M059J (cell line): ENCODE results near the gene CACNB3. TPM values are rescaled to one million over a fixed set of nuclear protein-coding genes. Genes with fewer than 3 reads are reported as not detected.

ENCODE experiments used
- DNase-seq: peaks from one replicate; pipeline ENCODE4 v3.0.0-alpha.2; 2012; ENCODE audit warnings: low read depth
- total RNA-seq: library from RNA; depleted of rRNA; stranded (reverse); fragments of >200 nt; shearing (Covaris generic); gene quantifications from 2 replicates; pipeline ENCODE4 v1.2.3, GENCODE V29; 2014; rRNA removed

The CACNB3 gene
- 7.6 and 15.8 TPM in 2 replicates for total RNA-seq

DNA sequence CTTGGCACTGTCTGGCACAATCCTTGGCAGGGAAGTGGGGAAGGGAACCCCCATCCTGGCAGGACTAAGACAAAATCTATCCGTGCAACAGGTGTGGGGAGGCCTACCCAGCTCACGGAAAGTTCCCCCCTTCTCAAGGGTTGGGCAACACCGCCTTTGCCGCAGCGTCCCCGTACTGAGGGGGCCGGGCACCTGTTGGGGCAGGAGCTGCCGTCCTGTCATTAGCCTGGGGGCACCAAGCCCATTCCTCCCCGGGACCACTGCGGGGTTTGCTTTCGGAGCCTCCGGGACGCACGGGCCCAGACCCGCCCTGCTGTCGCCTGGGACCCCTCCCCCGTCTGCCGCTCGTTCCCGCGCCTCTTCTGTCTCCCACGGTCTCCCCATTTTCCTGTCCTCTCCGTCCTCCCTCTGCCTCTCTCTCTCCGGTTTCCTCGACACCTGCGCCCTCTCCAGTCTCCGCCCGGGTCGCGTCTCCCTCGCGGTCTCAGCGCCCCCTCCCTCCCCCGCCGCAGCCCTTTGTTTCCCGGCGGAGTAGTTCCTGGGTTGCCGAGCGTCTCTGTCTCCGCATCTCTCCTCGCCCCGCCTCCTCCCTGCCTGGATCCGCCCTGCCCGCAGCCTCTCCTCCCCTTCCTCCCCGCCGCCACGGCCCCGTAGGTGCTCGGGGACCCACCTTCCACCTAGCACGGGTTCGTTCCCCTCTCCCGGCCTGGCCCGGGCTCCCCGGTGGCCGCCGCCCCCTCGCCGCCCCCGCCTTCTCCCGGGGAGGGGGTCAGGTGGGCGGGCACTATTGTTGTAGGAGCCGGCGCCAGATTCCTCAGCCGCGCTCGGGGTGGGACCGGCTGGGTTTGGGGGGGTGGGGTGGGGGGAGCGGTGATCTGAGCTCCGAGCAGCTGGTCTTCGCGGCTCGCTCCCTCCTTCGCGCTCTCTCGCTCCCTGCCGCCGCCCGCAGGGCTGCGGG, at the start of gene CACNB3:
Gene CACNB3, plus strand, starts transcription at position 624 of the 958 bp plus-strand sequence. CDS start 434 bp downstream, outside the sequence.
- peak; percentile 59 for DNase-seq

DNA sequence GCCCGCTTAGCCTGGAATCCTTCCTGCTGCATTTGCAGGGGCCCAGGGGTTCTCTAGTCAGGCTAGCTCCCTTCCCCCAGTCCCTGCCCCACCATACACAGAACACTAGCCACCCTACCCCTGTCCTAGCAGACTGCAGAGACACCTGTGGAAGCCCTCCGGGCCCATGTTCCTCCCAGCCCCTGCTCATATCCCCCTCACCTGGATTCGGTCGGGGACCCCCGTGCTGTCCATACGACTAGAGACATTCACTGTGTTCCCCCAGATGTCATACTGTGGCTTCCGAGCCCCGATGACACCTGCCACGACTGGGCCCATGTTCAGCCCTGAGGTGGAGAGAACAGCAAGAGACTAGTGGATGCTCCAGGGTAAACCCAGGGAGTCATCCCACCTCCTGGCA, 49.6 kb upstream of the CACNB3 start:
- DNase-seq = no peak

DNA sequence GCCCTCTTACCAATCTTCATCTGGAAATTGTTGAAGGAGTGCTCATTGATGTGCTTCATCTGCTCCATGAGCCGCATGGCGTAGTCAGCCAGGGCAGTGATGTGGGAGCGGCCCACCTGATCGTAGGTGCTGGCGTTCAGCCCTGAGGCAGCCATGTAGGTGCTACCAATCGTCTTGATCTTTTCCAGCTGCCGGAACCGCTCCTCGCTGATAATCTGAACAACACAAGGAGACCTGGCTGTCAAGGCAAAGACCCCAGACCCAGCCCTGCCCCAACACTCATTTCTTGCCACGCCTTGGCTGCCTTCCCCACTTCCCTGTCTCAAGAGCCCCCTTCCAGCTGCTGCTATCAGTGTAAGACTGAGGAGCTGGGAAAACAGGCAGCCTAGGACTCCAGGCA, 47.5 kb upstream of the CACNB3 start:
- no peak for DNase-seq

DNA sequence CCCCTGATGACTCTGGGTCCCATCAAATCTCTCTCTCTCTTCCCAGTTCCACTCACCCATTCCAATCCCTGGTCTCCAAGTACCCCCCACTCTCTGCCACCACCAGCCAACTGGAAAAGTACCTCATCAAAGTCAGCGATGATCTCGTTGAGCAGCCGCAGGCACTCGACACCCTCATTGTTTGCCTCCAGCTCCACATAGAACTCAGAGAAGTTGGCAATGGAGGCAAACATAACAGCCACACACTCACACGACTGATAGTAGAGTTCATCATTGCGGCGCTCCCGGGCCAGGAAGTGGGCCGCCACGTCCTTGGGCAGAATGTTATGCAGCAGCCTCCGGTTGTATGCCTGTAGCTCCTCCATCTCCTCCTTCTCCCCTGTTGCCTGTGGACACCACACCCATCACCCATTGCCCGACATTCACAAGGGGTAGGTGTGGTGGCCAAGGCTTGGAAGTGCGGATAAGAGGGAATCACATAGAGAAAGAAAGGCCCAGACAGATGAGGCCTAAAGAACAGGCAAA, 46.6 kb upstream of the CACNB3 start:
- DNase-seq = no peak

DNA sequence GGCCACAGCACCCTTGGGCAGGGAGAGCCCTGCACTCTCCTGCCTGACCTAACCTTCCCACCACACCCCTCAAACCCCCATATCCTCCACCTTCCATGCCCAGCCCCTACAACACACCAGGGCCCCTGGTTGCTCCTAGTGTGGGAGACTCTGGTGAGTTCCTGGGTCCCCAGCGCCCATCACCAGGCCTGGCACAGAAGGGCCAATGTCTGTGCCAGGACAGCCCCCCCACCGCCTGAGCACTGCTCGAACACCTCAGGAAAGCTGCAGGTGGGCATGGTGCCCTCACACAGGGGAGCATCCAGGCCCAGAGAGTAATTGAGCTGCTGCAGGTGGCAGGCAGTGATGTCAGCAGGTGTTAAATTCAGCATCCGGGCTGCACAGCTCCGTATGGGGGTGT, 44.6 kb upstream of the CACNB3 start:
- DNase-seq = no peak

DNA sequence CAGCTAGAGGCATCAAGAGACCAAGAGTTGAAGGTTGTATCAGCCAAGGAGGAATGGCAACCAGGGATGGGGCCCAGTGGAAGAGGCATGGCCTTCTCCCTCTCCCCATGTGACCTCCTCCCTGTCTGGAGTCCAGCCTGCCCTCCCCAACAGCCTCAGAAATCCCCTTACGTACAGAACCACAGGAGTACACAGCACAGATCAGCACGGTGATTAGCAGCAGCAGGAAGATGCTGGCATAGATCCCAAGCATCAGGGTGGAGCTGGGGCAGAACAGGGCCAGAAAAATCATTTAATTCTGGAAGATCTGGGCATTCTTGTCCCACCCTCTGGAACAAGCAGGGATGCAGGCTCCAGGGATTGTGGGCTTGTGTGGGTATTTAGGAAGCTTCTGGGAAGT, 43.8 kb upstream of the CACNB3 start:
- DNase-seq = no peak

DNA sequence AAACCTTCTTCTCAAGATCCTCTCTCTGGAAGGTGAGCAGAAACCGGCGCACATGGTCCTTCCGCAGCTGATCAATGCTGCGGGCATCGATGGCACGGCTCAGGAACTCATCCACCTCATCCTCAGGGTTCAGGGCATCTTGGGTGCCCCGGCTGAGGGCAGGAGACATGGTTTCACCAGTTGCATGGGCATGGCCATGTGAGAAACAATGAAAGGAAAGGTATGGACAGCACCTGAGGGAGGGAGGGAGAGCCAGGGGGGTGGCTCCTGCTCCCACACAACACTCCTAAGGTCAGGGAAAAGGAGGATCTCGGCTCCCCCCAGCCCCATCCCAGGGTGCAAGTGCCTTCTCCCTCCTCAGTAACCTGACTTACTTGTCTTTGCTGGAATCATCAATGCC, 43.0 kb upstream of the CACNB3 start:
- no peak for DNase-seq

DNA sequence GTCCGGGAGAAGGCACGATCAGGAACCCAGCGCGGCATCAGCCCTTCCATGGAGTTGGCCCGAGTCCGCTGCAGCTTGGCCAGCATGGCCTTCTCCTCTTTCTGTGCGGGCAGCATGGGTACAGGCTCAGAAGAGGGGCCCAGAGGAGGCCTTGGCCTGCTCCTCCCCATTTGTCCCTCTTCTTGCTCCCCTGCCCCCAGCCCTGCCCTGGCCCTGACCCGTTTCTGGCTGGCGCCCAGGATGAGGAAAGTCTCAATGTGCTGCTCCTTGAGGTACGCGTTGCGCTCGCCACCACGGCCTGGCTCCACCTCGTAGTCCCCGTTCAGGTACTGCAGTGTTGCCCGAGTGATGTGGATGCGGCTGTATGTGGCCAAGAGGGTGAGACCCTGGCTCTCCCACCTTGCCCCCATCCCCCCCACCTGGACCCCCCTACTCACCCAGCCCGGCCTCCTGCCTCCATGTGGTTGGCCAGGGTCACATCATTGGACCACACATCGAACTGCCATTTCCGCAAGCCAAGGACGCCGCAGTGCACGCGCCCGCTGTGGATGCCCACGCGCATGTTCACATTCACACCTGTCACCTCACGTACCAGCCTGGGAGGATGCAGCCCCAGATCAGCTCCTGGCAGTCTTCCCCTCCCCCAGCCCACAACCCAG, 42.2 kb upstream of the CACNB3 start:
- DNase-seq = no peak

DNA sequence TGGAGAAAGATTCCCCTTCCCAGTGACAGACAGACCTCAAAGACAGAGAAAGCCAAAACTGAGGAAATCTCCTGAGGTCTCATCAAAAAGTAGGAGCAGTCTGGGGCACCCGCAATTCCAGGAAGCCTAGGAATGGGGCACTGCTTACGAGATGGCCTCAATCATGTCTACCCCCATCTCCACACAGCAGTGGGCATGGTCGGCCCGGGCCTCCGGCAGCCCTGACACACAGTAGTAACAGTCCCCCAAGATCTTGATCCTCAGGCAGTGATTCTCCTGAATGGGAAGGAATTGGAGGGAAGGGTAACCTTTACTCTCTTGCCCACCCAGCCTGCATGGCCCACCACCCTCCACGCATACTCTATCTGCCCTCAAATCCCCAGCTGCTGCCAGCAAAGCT, 41.3 kb upstream of the CACNB3 start:
- no peak for DNase-seq

DNA sequence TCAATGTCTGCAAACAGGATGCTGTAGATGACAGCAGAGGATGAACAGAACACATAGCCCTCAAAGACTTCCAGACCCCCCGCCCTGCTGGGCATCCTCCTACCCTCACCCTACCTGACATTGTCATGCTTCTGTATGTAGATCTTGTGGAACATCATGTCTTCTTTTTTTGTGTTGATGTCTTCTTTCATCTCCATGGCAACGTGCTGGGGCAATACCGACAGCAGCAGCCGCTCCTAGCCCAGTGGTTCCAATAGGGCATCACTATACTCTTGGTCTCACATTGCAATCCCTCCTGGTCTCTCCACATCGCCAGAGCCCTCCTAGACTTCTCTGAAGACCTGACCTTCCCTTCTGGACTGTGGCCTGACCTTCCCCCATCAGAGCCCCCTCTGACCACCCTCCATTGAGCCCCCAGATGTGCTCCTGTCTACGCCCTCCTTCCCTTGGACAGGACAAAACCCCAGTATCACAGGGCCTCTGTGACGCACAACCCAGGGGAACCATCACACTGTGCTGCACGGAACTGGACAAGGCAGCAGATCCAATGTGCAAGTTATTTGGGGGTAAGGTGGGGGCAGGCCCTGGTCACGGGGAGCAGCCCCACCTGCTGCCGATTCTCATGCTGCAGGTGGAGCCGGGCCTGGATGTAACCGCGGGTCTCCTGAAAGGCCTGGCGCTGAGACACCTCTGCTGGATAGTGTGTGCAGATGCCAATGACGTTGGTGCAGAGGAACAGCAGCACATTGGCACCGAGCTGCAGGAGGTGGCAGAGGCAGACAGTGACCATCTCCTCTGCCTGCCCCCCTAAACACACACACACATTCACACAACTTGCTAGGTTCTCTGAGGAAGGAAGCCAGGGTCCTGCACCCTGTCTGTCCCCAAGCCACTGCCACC, 40.5 kb upstream of the CACNB3 start:
- no peak for DNase-seq

DNA sequence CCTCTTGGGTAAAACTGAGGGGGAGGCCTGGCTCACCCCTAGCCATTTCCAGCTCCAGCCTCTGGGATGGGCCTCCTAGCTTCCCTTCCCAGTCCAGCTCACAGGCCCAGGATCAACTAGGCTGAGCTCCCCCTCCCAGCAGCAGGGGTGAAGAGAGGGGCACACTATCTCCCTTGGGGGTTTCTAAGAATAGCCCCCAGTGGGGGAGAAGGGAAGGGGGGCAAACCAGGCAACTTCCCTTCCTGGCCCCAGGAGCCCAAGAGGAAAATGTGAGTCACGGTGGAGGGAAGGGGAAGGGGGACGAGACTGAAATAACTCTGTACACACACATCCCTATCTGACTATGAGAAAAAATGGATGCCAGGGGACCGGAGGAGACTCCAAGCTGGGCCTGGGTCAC, 38.4 kb upstream of the CACNB3 start:
- peak; percentile 60 for DNase-seq

DNA sequence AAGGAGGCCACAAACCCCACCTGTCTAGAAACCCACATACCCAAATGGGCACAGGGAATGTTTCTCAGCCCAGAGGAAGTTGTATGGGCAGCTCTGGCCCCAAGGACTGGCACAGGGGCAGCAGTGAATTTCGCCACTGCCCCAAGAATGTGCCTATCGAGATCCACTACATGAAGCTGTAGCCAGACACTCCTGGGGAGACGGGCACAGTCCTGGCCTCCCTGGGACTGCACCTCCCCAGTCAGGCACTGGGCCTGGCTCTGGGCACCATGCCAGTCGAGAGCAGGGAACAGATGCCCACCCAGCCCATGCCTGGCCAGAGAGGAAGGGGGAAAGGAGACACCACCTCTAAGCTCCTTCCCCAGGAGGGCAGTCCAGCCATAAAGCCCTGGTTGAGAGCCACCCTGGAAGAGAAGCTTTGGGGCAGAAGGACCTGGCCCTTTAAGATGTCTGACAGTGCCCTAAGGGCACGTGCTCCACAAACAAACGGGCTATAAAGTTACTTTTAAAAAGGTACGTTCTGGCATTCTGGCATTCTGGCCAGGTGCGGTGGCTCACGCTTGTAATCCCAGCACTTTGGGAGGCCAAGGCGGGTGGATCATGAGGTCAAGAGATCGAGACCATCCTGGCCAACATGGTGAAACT, 37.8 kb upstream of the CACNB3 start:
- no peak for DNase-seq

DNA sequence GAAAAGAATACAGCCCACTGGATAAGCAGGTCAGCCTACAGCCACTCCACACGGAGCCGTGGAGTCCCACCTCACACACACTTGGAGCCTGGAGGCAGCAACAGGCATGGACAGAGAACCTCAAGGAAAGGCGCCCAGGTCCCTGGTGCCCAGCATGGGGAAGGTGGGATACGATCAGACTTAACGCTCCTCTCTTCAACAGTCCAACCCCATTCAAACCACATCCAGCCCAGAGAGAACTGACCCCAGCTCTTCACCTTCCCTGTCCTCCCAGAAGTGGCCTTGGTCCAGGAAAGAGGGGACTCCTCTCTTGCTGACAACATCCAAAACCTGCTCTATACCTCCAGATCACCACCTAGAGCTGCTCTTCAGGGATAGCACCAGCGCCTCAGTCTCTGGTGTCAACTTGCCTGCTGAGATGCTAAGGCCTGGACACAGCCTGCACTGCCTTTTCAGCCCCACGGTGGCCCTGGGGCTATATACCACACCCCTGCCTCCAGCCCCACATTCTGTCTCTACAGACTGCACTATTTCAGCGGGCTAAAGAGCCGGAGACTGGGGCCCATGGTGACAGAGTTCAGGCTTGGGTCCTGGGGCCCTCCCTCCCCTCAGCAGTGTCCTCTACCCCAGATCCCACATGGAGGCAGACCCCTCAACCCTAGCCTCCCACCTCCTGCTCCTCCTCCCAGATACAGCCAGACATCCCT, 36.4 kb upstream of the CACNB3 start:
- DNase-seq = no peak

DNA sequence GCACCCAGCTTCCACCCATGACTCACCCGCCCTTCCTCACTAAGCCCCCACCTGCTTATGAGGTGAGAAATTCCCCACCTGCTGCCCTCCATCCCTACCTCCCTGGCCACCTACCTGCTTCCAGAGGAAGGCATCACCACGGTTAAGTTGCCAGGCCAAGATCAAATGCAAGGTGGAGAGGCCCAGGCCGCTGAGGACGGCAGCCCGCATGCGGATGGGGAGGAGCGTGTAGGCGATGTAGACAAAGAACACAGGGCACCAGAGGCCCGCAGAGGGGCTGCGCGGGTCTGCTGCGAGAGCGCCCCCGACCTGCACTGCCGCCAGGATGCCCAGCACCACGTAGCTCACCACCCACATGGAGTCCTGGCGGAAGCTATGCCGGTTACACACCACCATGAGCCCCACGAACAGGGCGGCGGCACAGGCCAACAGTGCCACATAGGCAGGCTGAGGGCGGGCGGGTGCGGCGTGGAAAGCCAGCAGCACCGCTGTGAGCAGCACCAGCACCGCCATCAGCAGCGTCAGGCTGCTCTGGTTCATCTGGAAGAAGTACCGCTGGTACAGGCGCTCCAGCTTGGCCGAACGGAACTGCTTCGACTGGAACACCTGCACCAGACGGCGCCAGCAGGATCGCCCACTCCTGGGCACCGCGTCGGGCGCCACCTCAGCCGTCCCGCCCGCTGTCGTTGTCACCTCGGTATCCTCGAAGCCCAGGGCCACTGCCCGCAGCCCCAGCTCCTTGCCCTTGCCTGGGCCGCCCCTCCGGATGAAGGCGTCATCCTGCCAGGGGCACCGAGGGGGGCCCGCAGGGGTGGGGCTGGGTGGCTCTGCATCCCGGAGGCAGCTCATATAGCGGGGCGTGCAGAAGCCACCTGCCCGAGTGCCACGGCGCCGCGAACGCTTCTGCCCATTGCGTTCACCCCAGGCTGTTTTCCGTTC, 35.6 kb upstream of the CACNB3 start:
- no peak for DNase-seq

DNA sequence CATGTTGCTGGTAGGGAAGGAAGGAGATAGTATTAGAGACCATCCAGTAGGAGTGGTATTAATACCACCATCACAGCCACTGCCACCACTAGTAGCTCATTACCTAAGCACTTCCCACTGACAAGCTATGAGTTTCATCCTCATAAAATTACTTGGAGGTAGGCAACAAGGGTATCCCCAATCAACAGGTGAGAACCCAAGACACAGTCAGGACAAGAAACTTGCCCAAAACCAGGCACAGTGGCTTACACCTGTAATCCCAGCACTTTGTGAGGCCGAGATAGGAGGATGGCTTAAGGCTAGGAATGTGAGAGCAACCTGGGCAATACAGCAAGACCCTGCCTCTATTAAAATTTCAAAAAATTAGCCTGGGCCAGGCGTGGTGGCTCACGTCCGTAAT, 34.9 kb upstream of the CACNB3 start:
- DNase-seq = no peak

DNA sequence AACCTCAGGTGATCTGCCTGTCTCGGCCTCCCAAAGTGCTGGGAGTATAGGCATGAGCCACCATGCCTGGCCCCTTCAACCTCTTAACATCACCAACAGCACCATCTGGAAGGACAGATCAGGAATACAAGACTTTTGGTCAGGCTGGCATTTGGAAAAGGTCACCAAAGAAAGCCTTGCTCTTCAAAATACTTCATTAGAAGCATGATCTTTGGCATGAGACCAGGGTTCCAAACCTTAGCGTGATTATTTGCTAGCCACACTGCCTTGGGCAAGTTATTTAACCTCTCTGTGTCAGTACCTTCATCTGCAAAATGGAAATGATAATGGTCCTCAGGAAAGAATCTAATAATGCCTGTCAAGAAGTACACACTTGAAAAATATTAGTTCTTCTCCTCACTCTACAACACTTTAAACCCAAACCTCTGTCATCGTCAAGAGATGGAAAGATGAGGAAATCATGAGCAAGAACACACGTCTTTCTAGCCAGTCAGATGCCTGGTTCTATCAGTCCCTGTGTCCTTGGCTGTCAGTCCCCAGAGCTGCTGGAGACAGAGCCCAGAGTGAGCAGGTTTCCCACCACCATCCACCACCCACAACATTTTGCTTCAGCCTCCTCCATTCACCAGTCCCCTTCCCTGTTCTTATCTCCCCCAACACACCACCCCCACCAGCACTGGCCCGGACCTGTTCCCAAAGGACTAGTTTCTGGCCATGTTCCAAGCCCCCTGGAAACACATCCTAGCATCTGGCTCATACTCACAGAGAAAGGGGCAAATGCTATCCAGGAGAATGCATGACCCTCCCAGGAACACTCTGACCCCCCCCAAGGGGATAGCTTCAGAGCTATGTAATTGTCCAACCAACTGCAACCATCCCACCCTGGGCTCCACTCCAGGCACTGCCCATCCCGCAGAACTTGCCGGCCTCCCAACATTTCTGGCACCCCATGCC, 31.4 kb upstream of the CACNB3 start:
- DNase-seq = no peak

DNA sequence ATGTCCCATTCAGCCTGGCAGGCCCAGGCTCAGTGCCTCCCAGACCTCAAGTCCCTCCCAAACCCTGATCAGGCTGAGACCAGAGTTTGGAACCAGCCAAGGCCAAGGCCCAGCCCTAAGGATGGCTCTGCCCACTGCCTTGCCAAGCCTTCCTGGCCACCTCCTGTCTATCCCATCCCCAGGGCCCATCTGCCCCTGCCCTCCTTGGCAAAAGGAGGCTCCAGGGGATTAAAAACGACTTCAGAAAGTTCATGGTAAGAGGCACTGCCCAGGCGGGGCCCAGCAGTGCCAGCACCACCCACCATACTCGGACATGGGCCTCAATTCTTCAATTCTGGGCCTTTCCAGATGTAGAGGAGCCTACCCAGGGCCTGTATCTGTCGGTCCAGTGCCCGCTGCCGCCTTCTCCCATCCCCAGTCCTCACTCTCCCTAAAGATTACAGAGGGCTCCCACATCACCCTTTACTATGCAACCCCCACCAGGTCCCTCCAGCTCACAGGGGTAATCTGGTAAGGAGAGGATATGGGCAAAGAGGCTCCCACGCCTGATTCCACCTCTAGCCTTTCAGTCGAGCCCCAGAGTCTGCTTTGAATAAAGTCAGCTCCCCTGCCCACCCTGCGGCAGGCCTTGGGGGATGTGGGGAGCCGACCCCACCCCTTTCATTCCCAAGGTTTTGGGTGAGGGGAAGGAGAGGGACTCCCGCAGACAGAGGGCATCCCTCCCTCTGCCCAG, 30.3 kb upstream of the CACNB3 start:
- no peak for DNase-seq

DNA sequence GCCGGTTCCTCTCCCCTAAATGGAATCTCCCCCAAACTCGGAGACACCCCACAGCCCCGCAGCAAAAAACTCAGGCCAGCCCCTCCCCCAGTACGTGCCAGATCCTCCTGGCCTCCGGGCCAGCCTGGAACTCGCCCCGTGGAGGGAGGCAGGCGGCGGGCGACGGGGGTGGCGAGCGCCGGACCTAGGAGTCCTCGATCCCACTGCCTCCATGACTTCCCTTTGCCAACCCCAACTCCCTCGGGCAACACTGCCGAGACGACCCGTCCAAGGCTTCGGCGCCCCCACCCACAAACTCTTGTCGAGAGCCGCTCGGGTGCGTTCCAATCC, 29.8 kb upstream of the CACNB3 start:
- DNase-seq = no peak
